Measurements from ENCODE around the gene SUMO2. TPM values are rescaled to one million over a fixed set of nuclear protein-coding genes. Genes with fewer than 3 reads are reported as not detected.

SUMO2 gene
- total and polyA plus RNA-seq, 2 of the 4 experiments (the other 2 are of a cell fraction): 71.3 to 83.7 TPM

GRCh38 chr17:75151930-75152329 is 30.8 kb downstream of the SUMO2 start:
- DNase-seq (peak; percentile 52), ATAC-seq (ENCODE audit: low read depth) (no peak)
- Histone ChIP-seq H3K36me3 (ENCODE audit: control insufficient read depth, insufficient read depth, low read length) (peaks cover 14% of the 10 kb centered on the region), H3K27ac (ENCODE audit: insufficient read depth, low read length) (no peak overlapping the region), H3K4me1 (ENCODE audit: control insufficient read depth, insufficient read depth, low read length) (0 out of 2 replicates have a peak, but pooled peaks cover under 1% of the 10 kb centered on the region), H3K9me3 (ENCODE audit: control insufficient read depth, insufficient read depth, low read length) (no peaks in the 10 kb centered on the region), H2AK9ac (replicated peaks; ENCODE audit: low read depth, low read length, poor library complexity) (no peak overlapping the region), H3K14ac (replicated peaks; ENCODE audit: low read depth, low read length) (0 out of 2 replicates have a peak overlapping the region, but pooled peaks have one; percentile 44), H2AK5ac (ENCODE audit: low read depth, low read length) (no peak overlapping the region), H3K18ac (ENCODE audit: low read depth, low read length) (no peak overlapping the region), H4K5ac (ENCODE audit: low read depth, low read length) (no peak overlapping the region), H3K4me2 (ENCODE audit: low read depth, low read length) (peak overlapping the region; percentile 96), H3K9ac (ENCODE audit: low read depth, low read length) (no peak overlapping the region; the same call in 1 of the 2 replicates), H3K4ac (ENCODE audit: low read depth, low read length) (no peak overlapping the region), H2BK120ac (ENCODE audit: low read depth, low read length) (no peak overlapping the region), H3K79me1 (ENCODE audit: low read depth in 1 of 2, low read length in 2 of 2) (peaks cover 21 to 46% of the 10 kb centered on the region in 2 experiments), H3K27me3 (ENCODE audit: control insufficient read depth, insufficient read depth, low read length) (no peaks in the 10 kb centered on the region), H2AFZ (replicated peaks; ENCODE audit: low read length, poor library complexity) (no peak overlapping the region), H4K20me1 (ENCODE audit: insufficient read depth, low read length) (peaks cover 23% of the 10 kb centered on the region), H4K91ac (ENCODE audit: insufficient read depth, low read depth, low read length) (no peak overlapping the region), H3K56ac (ENCODE audit: extremely low read depth, insufficient read depth, low read length) (no peak overlapping the region), H3K4me3 (ENCODE audit: insufficient read depth, low read depth, low read length) (no peak overlapping the region), H2BK5ac (ENCODE audit: low read depth, low read length, poor library complexity, severe bottlenecking) (no peak overlapping the region), H4K8ac (ENCODE audit: low read depth in 2 of 2, low read length in 2 of 2) (no peak overlapping the region), H3K23ac (ENCODE audit: low read depth, low read length) (peak overlapping the region; percentile 53; the same call in 1 of the 2 replicates), H3K9me1 (ENCODE audit: insufficient read depth, low read length) (peaks cover 6% of the 10 kb centered on the region; the same call in 1 of the 2 replicates), H2BK15ac (ENCODE audit: low read depth, low read length) (no peak overlapping the region), H2BK20ac (ENCODE audit: low read depth, low read length) (no peak overlapping the region)
- dilution Hi-C loops (cut with HindIII; ENCODE audit: low sequenced_read_pairs, unreplicated experiment) (no loop called here), in situ Hi-C loops (cut with MboI; ENCODE audit: low sequenced_read_pairs) (no loop called here), intact Hi-C loops (cut with micrococcal nuclease) (loop anchor here (2.0 kb wide), 1 partner anchor 13 kb away; no protein-coding TSS in a partner anchor)
- TF ChIP-seq BHLHE40 (IDR thresholded peaks at IDR 0.05; ENCODE audit: low read depth, low read length) (no peak), CHD1 (IDR thresholded peaks at IDR 0.05; ENCODE audit: low read depth, low read length) (no peak), RFX5 (IDR thresholded peaks at IDR 0.05; ENCODE audit: low read depth, low read length) (no peak), MAFK (IDR thresholded peaks at IDR 0.05; ENCODE audit: low read depth, low read length) (no peak)
- TF ChIP-seq, protein P1, sequence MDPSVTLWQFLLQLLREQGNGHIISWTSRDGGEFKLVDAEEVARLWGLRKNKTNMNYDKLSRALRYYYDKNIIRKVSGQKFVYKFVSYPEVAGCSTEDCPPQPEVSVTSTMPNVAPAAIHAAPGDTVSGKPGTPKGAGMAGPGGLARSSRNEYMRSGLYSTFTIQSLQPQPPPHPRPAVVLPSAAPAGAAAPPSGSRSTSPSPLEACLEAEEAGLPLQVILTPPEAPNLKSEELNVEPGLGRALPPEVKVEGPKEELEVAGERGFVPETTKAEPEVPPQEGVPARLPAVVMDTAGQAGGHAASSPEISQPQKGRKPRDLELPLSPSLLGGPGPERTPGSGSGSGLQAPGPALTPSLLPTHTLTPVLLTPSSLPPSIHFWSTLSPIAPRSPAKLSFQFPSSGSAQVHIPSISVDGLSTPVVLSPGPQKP (IDR thresholded peaks at IDR 0.05; ENCODE audit: borderline replicate concordance, low read depth, low read length): no peak
- POLR2A ChIA-PET (ENCODE audit: unreplicated experiment): interaction anchor here (0.6 kb wide), 1 partner anchor 36 kb away, joined by 4 read pairs; no protein-coding TSS in a partner anchor
- no TSS peak for BruUV-seq (replicated peaks)
- 67% methylated on average over 1 of the region's 6 CpGs; no CpG with 5 or more reads in 1 of the 2 experiments for WGBS, 2 experiments (ENCODE audit: extremely low coverage in 2 of 2, insufficient read length in 1 of 2)
- CTCF ChIA-PET: no interaction called here

All from IMR-90 (cell line).